Activated T-cell treated with anti-CD3 and anti-CD28 coated beads for 4 hours (primary cell): ENCODE measurements around the gene CTNS.

Experiments
- DNase-seq: peaks from one replicate; pipeline ENCODE4 v3.0.0-alpha.2; 2020

The CTNS gene

DNA sequence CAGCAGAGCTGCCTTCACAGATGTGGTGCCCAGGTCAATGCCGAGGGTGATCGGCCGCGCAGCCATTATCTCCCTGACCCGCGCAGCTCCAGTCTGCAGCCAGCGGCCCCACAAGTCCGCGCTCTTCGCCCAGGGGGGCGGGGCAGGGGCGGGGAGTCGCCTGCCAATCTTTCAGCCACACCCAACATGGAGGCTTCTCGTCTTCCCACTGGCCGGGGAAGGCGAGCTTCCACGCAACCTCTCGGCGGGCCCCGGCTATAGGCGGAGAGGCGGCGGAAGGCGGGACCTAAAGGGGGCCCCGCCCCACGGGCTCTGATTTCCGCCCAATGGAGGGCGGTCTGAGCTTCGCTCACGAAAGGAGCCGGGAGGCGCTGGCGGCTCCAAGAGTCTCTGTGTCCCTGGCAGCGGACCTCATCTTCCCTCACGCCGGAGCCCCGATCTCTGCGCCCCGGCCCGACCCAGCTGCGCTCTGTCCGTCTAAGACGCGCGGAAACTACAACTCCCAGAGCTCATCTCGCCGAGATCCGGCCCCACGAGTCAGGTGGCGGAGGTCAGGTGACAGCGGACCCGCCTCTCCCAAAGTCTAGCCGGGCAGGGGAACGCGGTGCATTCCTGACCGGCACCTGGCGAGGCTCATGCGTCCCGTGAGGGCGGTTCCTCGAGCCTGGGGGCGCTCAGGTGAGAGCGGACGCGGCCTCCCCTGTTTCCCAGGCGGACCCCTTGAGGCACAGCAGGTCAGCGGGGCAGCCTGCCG lies at the start of gene CTNS, which contains the start of gene SHPK:
Gene CTNS (plus strand): TSS at position 607 of the 754 bp plus-strand sequence. CDS start 3,447 bp downstream, outside the sequence.
Gene SHPK (minus strand): TSS at position 97 of the 754 bp plus-strand sequence. CDS start 31 bp downstream, at position 66.
- DNase-seq = peak; percentile 92

DNA sequence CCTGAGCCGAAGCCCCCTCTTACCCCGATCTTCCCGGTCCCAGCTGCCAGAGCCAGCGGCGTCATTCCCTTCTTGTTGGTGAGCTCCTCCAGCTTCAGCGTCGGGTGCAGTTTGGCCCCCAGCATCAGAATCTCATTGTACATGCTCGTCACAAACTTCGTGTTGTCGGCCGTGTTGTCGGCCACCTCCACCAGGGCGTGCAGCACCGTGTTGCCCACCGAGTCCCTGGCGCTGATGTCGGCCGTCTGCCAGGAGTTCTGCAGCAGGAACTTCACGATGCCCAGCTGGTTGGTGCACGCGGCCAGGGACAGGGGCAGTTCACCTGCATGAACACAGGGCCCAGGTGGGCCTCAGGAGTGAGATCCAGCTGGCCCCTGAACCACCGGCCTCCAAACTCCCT lies 46.8 kb upstream of the CTNS start:
- no peak for DNase-seq

DNA sequence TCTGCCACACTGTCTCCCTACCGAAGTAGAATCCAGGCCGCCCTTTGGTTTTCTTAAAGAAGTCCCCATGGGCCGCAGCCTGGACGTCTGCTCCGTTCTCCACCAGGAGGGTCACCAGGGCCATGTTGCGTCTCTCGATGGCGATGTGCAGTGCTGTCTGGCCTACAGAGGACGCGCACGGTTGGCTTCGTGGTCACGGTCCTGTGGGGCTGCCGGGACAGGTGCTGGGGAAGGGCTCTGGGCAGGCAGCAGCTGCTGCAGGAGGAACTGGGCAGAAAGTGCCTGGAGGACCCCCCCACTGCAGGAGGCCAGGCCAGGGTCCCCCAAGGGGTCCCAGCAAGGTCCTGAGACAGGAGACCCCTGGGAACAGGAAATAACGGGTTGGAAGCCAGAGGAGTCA lies 46.3 kb upstream of the CTNS start:
- DNase-seq = no peak

DNA sequence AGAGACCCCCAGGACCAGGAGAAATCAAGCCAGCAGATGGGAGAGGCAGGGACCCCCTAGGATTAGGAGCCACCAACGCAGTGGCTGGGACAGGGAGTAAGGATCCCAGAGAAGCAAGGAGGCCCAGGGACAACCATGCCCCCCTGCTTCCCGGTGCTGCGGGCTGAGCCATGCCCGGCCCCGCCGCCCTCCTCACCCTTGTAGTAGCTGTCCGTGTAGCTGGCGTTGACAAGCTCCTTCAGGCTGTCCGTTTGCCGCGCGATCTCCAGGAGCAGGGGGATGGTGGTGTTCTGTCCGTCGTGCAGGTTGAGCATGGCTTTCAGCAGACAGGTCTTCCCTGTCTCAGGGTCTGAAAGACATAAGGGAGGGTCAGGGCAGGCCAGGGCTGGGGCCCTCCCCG lies 45.8 kb upstream of the CTNS start:
- no peak for DNase-seq

DNA sequence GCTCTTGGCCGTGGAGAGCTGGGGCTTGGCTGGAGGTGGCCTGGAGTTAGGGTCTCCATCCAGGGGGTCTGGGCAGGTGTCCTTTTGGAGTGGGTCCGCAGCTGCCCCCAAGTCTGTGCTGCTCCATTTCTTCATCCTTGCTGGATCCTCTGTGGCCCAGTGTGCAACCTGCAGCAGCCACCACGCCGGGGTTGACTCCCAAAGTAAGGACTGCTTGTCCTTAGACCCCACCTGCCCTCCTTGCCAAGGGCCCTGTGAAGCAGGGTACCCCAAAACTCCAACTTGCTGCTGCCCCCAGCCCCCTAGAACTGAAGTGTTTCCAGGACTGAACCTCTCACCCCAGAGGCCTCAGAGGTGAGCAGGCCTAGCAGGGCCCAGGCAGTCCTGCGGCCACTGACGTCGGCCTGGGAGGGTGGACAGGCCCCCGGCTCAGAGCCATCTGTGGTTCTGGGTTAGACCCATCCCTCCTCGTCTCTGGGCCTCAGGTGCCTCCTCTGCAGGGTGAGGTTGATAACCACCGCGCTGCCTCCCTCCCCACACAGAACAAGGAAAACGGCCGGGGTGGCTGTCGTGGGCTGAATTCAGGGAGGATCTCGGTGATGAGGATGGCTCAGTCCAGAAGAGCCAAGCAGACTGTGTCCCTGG lies 44.2 kb upstream of the CTNS start:
- DNase-seq = no peak

DNA sequence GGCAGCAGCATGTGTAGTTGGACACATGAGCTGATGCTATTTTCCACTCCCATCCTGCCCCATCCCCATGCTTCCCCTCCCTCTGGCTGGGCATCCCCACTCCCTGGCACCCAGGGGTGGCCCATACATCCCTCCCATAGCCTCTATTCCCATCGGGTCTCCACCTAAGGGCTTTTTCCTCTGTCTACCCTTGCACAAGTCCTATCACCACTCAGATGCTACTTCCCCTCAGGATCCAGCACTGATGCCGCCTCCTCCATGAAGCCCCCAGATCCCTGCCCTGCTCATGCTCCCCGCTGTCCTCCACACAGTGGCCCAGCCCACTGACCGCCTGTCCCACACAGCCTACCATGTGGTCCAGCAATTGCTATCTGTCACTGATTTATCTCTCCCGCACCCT lies 43.2 kb upstream of the CTNS start:
- DNase-seq = no peak

DNA sequence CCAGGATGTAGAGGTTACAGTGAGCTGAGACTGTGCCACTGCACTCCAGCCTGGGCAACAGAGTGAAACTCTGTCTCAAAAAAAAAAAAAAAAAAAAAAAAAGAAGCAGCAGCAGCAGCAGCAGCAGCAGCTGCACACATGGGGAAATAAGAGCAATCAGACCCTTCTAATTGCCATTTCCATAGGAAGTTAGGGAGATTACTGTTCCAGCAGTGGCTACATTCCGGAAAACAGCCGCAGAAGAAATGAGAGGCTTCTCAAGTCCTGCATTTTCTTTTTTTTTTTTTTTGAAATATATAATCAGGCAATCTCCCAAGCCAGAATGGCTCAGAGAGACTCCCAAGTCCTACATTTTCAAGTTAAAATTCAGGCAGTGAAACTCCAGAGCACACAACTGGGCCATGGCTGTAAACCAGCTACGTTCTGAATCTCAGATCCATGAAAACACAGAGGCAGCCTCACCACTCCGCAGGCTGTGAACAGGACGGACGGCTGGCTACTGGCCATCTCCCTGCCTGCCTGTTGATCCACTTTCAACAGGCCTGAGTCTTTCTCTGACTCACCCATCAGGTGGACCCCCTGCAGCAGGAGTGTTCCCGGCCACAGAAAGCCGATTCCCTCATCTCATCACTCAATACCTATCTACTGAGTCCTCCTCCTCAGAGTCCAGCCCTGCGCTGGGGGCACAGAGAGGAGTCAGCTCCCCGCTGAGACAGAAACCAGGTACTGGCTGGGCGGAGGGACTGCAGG lies 42.3 kb upstream of the CTNS start:
- DNase-seq = no peak

DNA sequence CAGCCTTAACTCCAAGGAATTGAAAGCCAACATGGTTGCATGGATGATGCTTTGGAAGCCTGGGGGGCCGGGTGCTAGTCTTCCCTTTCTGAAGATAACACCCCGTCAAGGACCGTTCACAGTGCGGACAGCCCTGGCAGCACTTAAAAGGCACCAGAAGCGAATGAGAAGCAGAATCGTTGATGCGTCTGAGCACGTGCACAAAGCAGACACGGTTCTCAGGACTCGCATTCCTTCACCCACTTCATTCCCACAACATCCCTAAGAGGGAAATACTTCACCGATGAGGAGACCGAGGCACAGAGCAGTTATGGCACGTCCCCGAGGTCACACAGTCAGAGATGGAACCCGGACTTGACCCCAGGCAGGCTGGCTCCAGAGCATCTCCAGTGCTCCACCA lies 41.6 kb upstream of the CTNS start:
- DNase-seq = no peak

DNA sequence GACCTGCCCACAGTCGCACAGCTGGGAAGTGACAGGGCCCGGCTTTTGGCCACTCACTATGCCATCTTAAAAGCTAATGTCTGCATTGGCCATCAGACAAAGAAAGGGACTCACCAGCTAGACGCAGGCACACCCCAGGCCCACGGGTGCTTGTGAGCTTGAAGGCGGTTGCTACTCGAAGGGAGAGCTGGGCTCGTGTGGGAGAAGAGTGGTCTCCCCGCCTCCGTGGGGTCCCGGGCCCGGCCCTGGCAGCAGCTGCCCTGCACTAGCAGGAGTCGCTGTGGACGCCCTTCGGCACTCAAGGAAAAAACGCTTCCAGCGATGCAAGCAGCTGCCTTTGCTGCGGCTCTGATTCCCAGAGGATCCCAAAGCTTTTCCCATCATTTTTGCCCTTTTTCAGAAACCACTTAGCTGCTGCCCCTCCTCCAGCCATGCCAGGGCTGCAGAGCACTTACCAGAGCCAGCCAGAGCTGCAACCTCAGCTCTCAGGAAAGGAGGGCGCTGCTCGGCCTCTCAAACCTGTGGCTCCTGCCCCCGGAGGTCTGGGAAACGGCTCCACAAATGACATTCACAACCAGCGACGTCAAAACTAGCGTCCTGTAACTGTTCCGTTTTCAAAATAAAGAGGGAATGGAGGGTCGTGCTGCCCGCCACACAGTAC lies 39.6 kb upstream of the CTNS start:
- DNase-seq = no peak

DNA sequence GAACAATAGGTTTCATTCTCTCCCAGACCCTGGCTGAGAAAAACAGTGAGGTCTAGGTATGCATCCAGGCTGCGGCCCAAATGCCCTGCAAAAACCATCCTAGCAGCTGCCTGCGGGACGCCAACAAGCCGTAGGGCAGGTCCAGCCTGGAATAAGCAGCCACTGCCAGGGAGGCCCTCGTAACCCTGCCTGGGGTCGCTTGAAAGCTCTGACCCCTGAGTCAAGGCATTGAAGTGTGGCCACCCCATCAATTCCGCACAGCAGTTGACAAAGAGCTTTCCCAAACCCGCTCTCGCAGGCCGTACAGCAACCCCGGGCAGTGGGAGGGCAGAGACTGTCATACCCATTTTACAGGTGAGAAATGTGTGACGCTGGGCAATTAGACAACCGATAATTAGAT lies 38.5 kb upstream of the CTNS start:
- DNase-seq = no peak

DNA sequence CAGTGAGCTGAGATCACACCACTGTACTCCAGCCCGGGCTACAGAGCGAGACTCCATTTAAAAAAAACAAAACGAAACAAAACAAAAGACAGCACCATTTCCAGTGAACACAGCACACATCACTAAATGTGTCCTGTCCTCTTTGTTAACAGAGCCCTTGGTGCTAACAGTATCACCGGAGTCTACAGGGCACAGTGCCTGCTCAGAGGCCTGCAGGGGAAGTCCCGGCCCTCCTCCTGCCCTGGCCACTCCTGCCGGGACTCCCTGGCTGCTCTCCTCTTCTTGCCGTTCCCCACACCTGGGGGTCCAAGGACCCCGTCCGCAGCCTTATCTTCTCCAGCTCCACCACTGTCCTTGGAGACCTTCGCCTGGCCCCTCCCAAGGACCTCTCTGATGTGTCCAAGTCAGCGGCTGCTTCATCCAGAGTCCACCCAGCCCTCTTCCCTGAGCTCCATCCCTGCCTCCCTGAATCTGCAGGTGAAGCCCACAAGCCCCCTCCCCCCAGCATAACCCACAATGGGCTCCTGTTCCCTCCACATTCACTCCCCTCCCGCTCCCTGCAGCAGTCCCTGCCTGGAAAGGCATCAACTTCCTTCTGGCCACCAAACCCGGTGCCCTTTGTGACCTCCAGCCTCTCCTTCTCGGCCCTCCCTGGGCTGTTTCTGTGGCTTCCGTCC lies 35.9 kb upstream of the CTNS start:
- no peak for DNase-seq

DNA sequence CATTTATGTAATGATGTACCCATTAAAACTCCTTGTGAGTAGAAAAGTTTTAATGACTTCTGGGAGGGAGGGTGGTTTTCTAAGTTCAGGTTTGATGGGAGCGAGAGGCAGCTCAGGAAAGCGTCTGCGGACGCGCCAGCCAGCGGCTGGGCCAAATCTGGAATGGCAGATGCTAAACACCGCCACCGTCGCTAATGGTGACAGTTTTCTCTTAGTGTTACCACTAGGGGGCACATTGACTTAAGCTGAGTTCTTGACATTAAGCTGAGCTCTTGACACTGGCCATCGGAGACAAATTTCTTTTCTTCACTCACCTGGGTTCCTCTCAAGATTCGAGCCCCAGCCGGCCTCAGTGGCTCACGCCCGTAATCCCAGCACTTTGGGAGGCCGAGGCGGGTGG lies 34.1 kb upstream of the CTNS start:
- no peak for DNase-seq

DNA sequence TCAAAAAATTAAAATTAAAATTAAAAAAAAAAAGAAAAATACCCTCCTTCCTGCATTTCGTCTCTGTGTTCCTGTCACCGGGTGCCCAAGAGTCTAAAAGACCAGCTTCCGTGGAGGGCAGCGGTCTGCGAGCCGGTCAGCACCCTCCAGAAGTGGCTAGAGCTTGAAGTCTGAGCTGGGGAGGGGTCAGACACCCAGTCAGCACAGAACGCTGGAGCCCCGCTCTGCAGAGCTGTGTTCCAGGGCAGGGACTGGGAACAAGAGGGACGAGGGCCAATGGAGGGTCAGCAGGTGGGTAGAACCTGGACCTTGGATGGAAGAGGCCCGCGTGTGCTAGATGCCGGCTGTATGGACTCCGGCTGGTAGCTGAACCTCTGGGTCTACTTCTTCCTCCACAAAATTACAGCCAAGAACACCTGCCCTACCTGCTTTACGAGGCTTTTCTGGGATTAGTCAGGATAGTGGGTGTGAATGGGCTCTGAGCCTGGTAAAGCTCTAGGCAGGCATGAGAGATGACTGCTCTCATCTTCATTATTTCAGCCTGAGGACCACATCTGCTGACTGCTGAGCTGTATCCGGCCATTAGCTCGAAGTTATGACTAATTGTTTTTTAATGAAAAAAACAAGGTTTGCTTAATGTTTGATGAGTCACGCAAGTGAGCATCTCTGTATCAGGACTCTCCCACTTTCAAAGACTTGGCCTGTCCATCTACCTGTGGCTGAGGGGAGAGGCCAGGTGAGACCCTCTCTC lies 33.3 kb upstream of the CTNS start:
- DNase-seq = no peak

DNA sequence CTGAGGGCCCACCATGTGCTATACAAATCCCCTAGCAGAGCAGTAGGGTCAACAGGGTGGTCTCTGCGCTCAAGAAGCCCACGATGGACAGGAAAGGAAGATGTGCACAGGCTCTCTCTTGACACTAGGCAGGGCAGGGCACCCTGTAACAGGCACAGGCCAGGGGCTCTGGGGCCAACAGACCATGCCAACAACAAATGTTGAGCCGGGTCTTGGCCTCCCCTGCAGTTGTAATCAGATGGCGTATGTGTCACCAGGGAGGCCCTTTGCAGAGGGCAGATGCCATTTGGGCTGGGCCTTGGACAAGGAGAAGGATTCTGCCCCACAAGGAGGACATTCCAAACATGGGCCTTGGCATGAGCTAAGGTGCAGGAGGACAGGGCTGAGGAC lies 32.7 kb upstream of the CTNS start:
- DNase-seq = no peak

DNA sequence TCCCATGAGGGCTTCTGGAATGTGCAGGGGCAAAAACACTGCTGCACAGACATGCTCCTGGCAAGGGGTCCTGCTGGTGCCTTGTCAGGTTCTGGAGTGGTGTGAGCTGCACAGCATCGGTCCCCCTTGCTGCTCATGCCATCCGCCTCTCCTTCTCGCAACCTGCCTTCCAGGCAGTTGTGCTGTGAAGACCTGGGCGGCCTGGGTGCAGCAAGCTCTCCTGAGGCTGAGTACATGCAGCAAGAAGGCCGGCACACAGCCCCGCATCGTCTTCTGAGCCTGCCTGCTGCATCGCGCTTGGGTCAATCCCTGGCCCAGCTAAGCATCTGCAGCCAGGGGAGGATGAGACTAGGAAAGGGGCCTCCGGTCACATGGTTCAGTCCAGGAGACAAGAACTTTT lies 26.9 kb upstream of the CTNS start:
- DNase-seq = no peak

DNA sequence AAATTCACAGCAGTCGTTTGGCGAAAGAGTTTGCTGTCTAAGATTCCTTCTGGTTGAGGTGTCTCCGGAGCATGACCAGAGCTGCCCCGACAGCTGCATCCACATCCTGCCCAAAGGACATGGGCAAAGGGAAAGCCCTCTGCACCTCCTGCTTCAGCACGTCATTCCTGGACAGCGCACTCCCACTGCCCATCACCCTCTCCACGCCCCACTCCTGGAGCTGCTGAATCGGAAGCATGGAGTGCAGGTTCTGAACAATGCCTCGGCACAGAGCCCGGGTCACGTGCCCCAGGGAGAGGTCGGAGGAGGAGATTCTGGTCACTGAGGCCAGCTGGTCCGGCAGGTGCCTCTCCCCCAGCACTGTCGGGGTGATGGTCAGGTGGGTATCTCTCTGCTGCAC lies 26.0 kb upstream of the CTNS start:
- no peak for DNase-seq

DNA sequence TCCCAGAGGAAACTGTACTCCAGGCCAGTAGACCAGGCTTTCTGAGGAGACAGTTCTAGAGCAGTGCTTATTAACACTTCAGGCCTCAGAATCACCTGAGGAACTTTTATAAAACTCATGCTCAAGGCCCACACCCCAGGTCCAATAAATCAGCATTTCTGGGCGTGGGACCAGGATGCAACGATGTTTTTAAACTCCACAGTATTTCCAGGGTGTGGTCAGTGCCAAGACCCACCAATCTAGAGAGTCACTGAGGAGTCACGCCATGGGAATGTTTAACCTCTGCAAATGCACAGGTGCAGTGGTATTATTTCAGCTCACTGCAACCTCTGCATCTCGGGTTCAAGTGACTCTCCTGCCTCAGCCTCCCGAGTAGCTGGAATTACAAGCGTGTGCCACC lies 23.4 kb upstream of the CTNS start:
- DNase-seq = no peak

DNA sequence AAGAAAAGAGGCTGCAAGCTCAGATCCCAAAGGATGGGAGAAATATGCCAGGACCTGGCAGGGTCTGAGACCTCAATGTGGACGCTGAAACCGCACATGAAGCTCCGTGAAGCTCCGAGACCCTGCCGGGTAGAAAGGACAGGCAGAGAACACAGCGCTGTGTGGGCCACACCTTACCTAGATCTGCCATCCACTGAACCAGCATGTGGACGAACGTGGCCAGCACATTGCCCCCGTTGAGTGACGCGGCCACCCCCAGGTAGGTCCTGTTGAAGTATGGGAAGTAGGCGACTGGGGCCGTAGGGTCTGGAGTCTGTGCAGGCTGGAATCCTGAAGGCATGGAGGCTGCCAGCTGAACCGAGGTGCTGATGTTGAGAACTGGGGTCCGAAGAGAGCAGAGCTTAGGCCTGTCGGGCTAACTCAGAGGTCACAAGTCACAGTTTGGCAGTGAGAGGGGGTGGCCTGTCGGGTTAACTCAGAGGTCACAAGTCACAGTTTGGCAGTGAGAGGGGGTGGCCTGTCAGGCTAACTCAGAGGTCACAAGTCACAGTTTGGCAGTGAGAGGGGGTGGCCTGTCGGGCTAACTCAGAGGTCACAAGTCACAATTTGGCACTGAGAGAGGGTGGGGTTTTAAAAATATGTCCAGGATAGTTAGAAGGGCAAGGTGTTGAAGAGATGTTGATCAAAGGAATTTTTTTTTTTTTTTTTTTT lies 21.2 kb upstream of the CTNS start:
- no peak for DNase-seq

DNA sequence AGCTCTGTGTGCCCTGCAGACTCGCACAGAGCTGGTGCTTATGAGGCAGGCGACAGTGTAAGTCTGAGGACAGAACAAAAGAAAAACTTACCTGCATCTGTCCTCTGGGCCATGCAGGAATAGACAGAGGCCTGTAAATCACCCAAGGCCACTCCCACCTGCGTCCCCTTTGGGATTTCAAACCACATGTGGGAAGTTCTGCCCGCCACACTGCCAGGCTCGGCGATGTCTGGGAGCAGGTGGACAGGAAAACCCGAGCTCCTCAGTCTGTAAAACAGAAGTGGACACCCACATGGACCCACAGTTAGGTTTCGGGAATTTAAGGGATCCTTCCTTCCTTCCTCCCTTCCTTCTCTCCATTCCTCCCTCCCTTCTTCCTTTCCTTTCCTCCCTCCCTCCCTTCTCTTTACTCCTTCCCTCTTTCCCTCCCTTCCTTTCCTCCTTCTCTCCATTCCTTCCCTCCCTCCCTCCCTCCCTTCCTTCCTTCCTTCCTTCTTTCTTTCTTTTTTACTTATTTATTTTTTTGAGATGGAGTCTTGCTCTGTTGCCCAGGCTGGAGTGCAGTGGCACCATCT lies 15.3 kb upstream of the CTNS start:
- DNase-seq = no peak

DNA sequence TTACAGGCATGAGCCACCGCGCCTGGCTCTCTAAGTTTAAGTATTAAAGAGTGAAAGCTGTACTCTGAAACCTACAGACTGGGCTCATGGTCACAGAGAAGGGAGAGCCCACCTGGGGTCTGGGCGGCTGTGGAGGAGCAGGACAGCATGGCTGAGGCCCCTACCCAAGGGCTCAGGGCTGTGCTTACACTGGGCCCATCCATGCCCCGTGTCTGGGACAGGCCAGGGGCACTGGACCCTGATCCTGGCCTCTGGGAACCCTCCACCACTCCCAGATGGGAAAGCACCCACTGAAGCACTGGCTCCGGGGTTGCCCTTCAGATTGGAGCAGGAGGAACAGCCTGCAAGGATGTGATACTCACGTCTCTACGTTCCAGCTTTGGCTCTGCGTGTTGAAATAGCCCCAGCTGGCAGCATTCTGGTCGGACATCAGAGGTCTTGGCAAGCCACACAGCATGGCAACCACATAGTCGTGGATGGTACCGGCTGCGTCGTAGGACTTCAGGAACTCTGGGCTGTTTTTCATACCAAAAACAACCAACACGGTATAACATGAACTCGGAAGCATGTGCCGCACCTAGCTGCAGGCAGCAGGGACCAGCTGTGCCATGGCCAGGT lies 13.5 kb upstream of the CTNS start:
- no peak for DNase-seq
